K562 (cell line): Measurements from ENCODE around the gene BRWD1. TPM values are rescaled to one million over a fixed set of nuclear protein-coding genes. Genes with fewer than 3 reads are reported as not detected.

Experiments
- ARID3B ChIP-seq: fragments of 250-450 bp; sonication (Bioruptor Pico); IDR thresholded peaks from 2 replicates; pipeline ENCODE4 v1.4.0; 2020; ENCODE audit warnings: borderline replicate concordance
- ATF4 ChIP-seq: fragments of 450-650 bp; formaldehyde crosslinking; IDR thresholded peaks from 2 replicates; pipeline ENCODE4 v1.4.0; 2022; ENCODE audit warnings: mild to moderate bottlenecking, moderate library complexity
- BRD9 ChIP-seq: fragments of 450-650 bp; IDR thresholded peaks from 2 replicates; pipeline ENCODE4 v1.6.1; 2018; ENCODE audit warnings: low read depth; ENCODE audit not compliant: partially characterized antibody
- HDAC3 ChIP-seq: fragments of 450-650 bp; IDR thresholded peaks from 2 replicates; pipeline ENCODE4 v1.6.1; 2018; ENCODE audit warnings: borderline replicate concordance, mild to moderate bottlenecking, moderate library complexity; ENCODE audit not compliant: partially characterized antibody
- HEY1 ChIP-seq: fragments of 250-450 bp; sonication (Bioruptor Pico); IDR thresholded peaks from 2 replicates; pipeline ENCODE4 v1.5.0; 2020; ENCODE audit warnings: mild to moderate bottlenecking, moderate library complexity, borderline replicate concordance
- HMG20A ChIP-seq: fragments of 450-650 bp; formaldehyde crosslinking; conservative IDR thresholded peaks from 2 replicates; pipeline ENCODE4 v1.4.0; 2020; ENCODE audit warnings: mild to moderate bottlenecking, mixed read lengths
- KLF13 ChIP-seq: fragments of 450-650 bp; IDR thresholded peaks from 2 replicates; pipeline ENCODE4 v1.6.1; 2016; ENCODE audit warnings: missing genetic modification characterization, low read depth, mild to moderate bottlenecking, missing compliant biosample characterization, moderate library complexity, borderline replicate concordance
- NFXL1 ChIP-seq: fragments of 450-650 bp; formaldehyde crosslinking; IDR thresholded peaks from 2 replicates; pipeline ENCODE4 v1.4.0; 2021; ENCODE audit warnings: mild to moderate bottlenecking
- RBM22 ChIP-seq: fragments of 200-400 bp; formaldehyde crosslinking; IDR thresholded peaks from 2 replicates; pipeline ENCODE4 v1.6.1; 2018; ENCODE audit warnings: low read length, low read depth; ENCODE audit not compliant: poor library complexity, severe bottlenecking
- RNF2 ChIP-seq: sonication (generic); IDR thresholded peaks from 2 replicates; pipeline ENCODE4 v1.6.1; 2016
- SMARCE1 ChIP-seq: fragments of 450-650 bp; IDR thresholded peaks from 2 replicates; pipeline ENCODE4 v1.7.1; 2016; ENCODE audit warnings: mild to moderate bottlenecking
- SUPT5H ChIP-seq: fragments of 450-650 bp; IDR thresholded peaks from 2 replicates; pipeline ENCODE4 v1.6.1; 2016
- ZFX ChIP-seq: sonication (generic); formaldehyde crosslinking; IDR thresholded peaks from 2 replicates; pipeline ENCODE4 v1.8.0; 2022; ENCODE audit warnings: mild to moderate bottlenecking, missing genetic modification reagents, moderate library complexity
- ZNF12 ChIP-seq: sonication (generic); formaldehyde crosslinking; IDR thresholded peaks from 2 replicates; pipeline ENCODE4 v1.4.0; 2020; ENCODE audit warnings: mild to moderate bottlenecking, missing genetic modification reagents
- ZNF184 ChIP-seq: sonication (generic); formaldehyde crosslinking; IDR thresholded peaks from 2 replicates; pipeline ENCODE4 v1.5.0; 2020; ENCODE audit warnings: missing genetic modification reagents
- ZNF384 ChIP-seq: IDR thresholded peaks from 2 replicates; pipeline ENCODE4 v1.6.1; 2012; ENCODE audit warnings: low read depth, low read length, improper control_type of control experiment
- polyA plus RNA-seq, 8 experiments: library from polyadenylated mRNA; depleted of rRNA in 4 of 8; stranded (reverse) in 5 of 8; unstranded in 3 of 8; fragments of >200 nt; fragmentation: Nextera tagmentation in 2 of 8; fragmentation: Illumina TruSeq in 1 of 8; extraction: Ambion mirVana in 2 of 8; extraction: Trizol in 1 of 8; gene quantifications; 2 replicates each; pipeline versions ENCODE4 v1.2.1 to v1.2.3, GENCODE V29; 2011 to 2014; ENCODE audit warnings: inconsistent platforms in 1 of 8, missing spikeins in 1 of 8
- total RNA-seq, 7 experiments: library from RNA; depleted of rRNA in 6 of 7; stranded (reverse); fragments of >200 nt in 6 of 7; fragmentation: Illumina TruSeq in 2 of 7; extraction: Trizol in 2 of 7; gene quantifications; 2 replicates each; pipeline versions ENCODE4 v1.2.1 to v1.2.3, GENCODE V29; 2011 to 2021; ENCODE audit warnings: low replicate concordance in 1 of 7
- TF ChIP-seq, protein P1 (sequence below): fragments of 450-650 bp; IDR thresholded peaks from 2 replicates; pipeline ENCODE4 v1.6.1; 2017; ENCODE audit warnings: antibody characterized with exemption
- TF ChIP-seq, protein P2 (sequence below): fragments of 250-450 bp; sonication (Bioruptor Pico); IDR thresholded peaks from 2 replicates; pipeline ENCODE4 v1.4.0; 2020; ENCODE audit warnings: mild to moderate bottlenecking, moderate library complexity, borderline replicate concordance
- TF ChIP-seq, protein P3 (sequence below): fragments of 450-650 bp; IDR thresholded peaks from 2 replicates; pipeline ENCODE4 v1.6.1; 2016; ENCODE audit warnings: missing biosample characterization, missing genetic modification characterization

The BRWD1 gene
- total and polyA plus RNA-seq, 9 of the 15 experiments (the other 6 are each of a cell fraction or from before 2014, with no cell fraction given): 10.1 to 60.2 (median 34.1) TPM

DNA sequence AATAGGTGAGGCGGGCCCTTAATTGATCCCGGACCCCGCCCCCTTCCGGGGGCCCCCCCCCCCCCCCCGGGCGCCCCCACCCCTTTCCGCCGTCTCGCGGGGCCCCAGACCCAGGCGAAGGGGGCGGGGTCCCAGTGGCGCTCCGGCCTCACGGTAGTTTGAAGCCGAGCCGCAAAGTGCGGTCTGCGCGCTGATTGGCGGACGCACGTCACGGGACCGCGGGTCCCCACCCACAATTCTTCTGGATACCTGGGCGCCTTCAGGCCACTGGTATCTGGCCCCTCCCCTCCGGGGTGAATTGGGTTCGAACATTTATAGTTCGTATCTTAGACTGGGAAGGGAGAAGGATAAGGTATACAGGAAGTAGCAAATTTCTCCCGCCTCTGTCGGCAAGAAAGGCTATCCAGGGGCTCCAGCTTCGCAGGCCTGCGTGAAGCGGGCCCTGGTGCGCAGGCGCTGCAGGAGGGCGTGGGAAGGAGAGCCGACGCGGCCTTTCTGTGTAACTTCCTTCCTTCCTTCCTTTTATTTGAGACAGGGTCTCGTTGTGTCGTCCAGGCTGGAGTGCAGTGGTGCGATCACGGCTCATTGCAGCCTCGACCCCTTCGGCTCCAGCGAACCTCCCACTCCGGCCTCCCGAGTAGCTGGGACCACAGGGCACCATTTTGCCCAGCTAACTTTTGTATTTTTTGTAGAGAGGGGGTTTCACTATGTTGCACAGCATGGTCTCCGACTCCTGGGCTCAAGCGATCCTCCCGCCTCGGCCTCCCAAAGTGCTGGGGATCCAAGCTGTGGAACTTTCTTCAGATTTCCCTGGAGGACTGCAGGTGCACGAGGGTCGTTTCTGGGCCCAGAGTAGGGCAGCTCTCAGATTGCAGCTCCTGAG lies 36.0 kb upstream of the BRWD1 start (continued):
- TF ChIP-seq, protein P1, sequence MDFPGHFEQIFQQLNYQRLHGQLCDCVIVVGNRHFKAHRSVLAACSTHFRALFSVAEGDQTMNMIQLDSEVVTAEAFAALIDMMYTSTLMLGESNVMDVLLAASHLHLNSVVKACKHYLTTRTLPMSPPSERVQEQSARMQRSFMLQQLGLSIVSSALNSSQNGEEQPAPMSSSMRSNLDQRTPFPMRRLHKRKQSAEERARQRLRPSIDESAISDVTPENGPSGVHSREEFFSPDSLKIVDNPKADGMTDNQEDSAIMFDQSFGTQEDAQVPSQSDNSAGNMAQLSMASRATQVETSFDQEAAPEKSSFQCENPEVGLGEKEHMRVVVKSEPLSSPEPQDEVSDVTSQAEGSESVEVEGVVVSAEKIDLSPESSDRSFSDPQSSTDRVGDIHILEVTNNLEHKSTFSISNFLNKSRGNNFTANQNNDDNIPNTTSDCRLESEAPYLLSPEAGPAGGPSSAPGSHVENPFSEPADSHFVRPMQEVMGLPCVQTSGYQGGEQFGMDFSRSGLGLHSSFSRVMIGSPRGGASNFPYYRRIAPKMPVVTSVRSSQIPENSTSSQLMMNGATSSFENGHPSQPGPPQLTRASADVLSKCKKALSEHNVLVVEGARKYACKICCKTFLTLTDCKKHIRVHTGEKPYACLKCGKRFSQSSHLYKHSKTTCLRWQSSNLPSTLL: no peak
- 0 out of 2 replicates have a peak, but pooled peaks have one; percentile 53 for TF ChIP-seq SMARCE1
- TF ChIP-seq HEY1: peak; percentile 59; the same call in 1 of the 2 replicates
- no peak for TF ChIP-seq HDAC3
- peak; percentile 88 for TF ChIP-seq BRD9
- peak; percentile 55; the same call in 1 of the 2 replicates for TF ChIP-seq RNF2
- TF ChIP-seq ZNF184 (CRISPR knock-in tag): no peak
- TF ChIP-seq ZNF12 (CRISPR knock-in tag): 0 out of 2 replicates have a peak, but pooled peaks have one; percentile 3
- TF ChIP-seq ZFX (CRISPR knock-in tag): peak; percentile 93
- TF ChIP-seq HMG20A: no peak
- peak; percentile 56; the same call in 1 of the 2 replicates for TF ChIP-seq NFXL1
- TF ChIP-seq, protein P2, sequence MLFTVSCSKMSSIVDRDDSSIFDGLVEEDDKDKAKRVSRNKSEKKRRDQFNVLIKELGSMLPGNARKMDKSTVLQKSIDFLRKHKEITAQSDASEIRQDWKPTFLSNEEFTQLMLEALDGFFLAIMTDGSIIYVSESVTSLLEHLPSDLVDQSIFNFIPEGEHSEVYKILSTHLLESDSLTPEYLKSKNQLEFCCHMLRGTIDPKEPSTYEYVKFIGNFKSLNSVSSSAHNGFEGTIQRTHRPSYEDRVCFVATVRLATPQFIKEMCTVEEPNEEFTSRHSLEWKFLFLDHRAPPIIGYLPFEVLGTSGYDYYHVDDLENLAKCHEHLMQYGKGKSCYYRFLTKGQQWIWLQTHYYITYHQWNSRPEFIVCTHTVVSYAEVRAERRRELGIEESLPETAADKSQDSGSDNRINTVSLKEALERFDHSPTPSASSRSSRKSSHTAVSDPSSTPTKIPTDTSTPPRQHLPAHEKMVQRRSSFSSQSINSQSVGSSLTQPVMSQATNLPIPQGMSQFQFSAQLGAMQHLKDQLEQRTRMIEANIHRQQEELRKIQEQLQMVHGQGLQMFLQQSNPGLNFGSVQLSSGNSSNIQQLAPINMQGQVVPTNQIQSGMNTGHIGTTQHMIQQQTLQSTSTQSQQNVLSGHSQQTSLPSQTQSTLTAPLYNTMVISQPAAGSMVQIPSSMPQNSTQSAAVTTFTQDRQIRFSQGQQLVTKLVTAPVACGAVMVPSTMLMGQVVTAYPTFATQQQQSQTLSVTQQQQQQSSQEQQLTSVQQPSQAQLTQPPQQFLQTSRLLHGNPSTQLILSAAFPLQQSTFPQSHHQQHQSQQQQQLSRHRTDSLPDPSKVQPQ (CRISPR knock-in tag): no peak
- TF ChIP-seq RBM22: no peak
- peak; percentile 42; the same call in 1 of the 2 replicates for TF ChIP-seq KLF13 (tag)
- TF ChIP-seq SUPT5H: peak; percentile 97
- 0 out of 2 replicates have a peak, but pooled peaks have one; percentile 2 for TF ChIP-seq ZNF384
- peak; percentile 29; the same call in 1 of the 2 replicates for TF ChIP-seq ATF4
- TF ChIP-seq, protein P3, sequence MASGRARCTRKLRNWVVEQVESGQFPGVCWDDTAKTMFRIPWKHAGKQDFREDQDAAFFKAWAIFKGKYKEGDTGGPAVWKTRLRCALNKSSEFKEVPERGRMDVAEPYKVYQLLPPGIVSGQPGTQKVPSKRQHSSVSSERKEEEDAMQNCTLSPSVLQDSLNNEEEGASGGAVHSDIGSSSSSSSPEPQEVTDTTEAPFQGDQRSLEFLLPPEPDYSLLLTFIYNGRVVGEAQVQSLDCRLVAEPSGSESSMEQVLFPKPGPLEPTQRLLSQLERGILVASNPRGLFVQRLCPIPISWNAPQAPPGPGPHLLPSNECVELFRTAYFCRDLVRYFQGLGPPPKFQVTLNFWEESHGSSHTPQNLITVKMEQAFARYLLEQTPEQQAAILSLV (tag): no peak
- TF ChIP-seq ARID3B (CRISPR knock-in tag): no peak
